Measurements from ENCODE around the gene GPLD1.

The GPLD1 gene

GRCh38 chr6:24378473-24379097 lies 110.8 kb downstream of the GPLD1 start:
- no peak for DNase-seq

Measured in effector CD4-positive, alpha-beta T cell (primary cell).